Measurements from ENCODE around the gene BRWD1.

- no peak for TF ChIP-seq TOX (CRISPR knock-in tag; IDR thresholded peaks at IDR 0.05; ENCODE audit: borderline replicate concordance)
- no peak for TF ChIP-seq PATZ1 (CRISPR knock-in tag; IDR thresholded peaks at IDR 0.05; ENCODE audit: borderline replicate concordance)
- no peak for TF ChIP-seq GLIS3 (CRISPR knock-in tag; IDR thresholded peaks at IDR 0.05)
- TF ChIP-seq ARNTL (CRISPR knock-in tag; IDR thresholded peaks at IDR 0.05; ENCODE audit: borderline replicate concordance, low read depth), result no peak
- TF ChIP-seq ZFP30 (CRISPR knock-in tag; IDR thresholded peaks at IDR 0.05), result no peak
- TF ChIP-seq ESRRG (CRISPR knock-in tag; IDR thresholded peaks at IDR 0.05), result no peak
- no peak for TF ChIP-seq ISL1 (CRISPR knock-in tag; IDR thresholded peaks at IDR 0.05)
- TF ChIP-seq ZNF8 (CRISPR knock-in tag; IDR thresholded peaks at IDR 0.05), result no peak
- TF ChIP-seq SNAI2 (CRISPR knock-in tag; IDR thresholded peaks at IDR 0.05), result no peak
- no peak for TF ChIP-seq BACH2 (CRISPR knock-in tag; IDR thresholded peaks at IDR 0.05; ENCODE audit: borderline replicate concordance)
- TF ChIP-seq POU6F1 (CRISPR knock-in tag; IDR thresholded peaks at IDR 0.05; ENCODE audit: borderline replicate concordance, low read depth), result no peak
- no peak for TF ChIP-seq ZNF565 (CRISPR knock-in tag; conservative IDR thresholded peaks at IDR 0.05; ENCODE audit: low read depth)
- TF ChIP-seq CSDC2 (CRISPR knock-in tag; IDR thresholded peaks at IDR 0.05), result no peak
Observed at GRCh38 chr21:39175665-39176064, 137.8 kb downstream of the BRWD1 start.

Measured in SK-N-SH treated with all-trans-retinoic acid at 6 μM for 48 hours (cell line).